GM18907 (cell line): ENCODE data around the gene RBM4B.
A peak's percentile ranks its signal among the peaks of the same experiment; 100 is the strongest.

Source experiments
- ATAC-seq: cut with Tn5 transposase; IDR thresholded peaks from one replicate; pipeline ENCODE4 v1.9.1; 2021; ENCODE audit warnings: mild to moderate bottlenecking, moderate library complexity; ENCODE audit not compliant: unreplicated experiment

The RBM4B gene

GRCh38 chr11:66707486-66707885 is 29.8 kb upstream of the RBM4B start:
- ATAC-seq: no peak

- no peak for ATAC-seq
These were observed 29.3 kb upstream of the RBM4B start for GRCh38 chr11:66706989-66707388.

GRCh38 chr11:66705587-66706335 is 28.1 kb upstream of the RBM4B start:
- ATAC-seq: no peak

- no peak for ATAC-seq
These were observed 27.1 kb upstream of the RBM4B start for GRCh38 chr11:66704659-66705360.

- no peak for ATAC-seq
These were observed 23.9 kb upstream of the RBM4B start for GRCh38 chr11:66701432-66702240.

GRCh38 chr11:66700742-66701141 is 23.1 kb upstream of the RBM4B start:
- no peak for ATAC-seq

GRCh38 chr11:66700337-66700736 is 22.6 kb upstream of the RBM4B start:
- no peak for ATAC-seq

- no peak for ATAC-seq
These were observed 20.8 kb upstream of the RBM4B start for GRCh38 chr11:66698491-66698890.

GRCh38 chr11:66697988-66698387 is 20.3 kb upstream of the RBM4B start:
- ATAC-seq: no peak

GRCh38 chr11:66696146-66696545 is 18.5 kb upstream of the RBM4B start:
- no peak for ATAC-seq

GRCh38 chr11:66694732-66695207 is 17.1 kb upstream of the RBM4B start:
- ATAC-seq: peak; percentile 61

- ATAC-seq: no peak
These were observed 16.3 kb upstream of the RBM4B start for GRCh38 chr11:66694056-66694410.

GRCh38 chr11:66693356-66694055 is 15.8 kb upstream of the RBM4B start:
- ATAC-seq: no peak

GRCh38 chr11:66692871-66693331 is 15.2 kb upstream of the RBM4B start:
- no peak for ATAC-seq

- ATAC-seq: no peak
These were observed 14.8 kb upstream of the RBM4B start for GRCh38 chr11:66692446-66692845.

GRCh38 chr11:66691311-66691980 is 13.8 kb upstream of the RBM4B start:
- no peak for ATAC-seq

GRCh38 chr11:66689661-66690590 is 12.2 kb upstream of the RBM4B start:
- ATAC-seq: no peak

GRCh38 chr11:66688561-66689534 is 11.2 kb upstream of the RBM4B start:
- ATAC-seq: no peak
